K562 (cell line): ENCODE measurements around the gene ELOVL2. TPM values are rescaled to one million over a fixed set of nuclear protein-coding genes. Genes with fewer than 3 reads are reported as not detected.
A peak's percentile ranks its signal among the peaks of the same experiment; 100 is the strongest.

Experiments used
- CSDE1 ChIP-seq, 2 experiments: fragments of 450-650 bp; IDR thresholded peaks; 2 replicates each; pipeline ENCODE4 v1.6.1; 2016; ENCODE audit warnings: mild to moderate bottlenecking in 1 of 2
- DDX20 ChIP-seq: fragments of 450-650 bp; IDR thresholded peaks from 2 replicates; pipeline ENCODE4 v1.6.1; 2016; ENCODE audit warnings: missing genetic modification characterization, low read depth, mild to moderate bottlenecking, missing compliant biosample characterization, moderate library complexity
- E2F6 ChIP-seq, 2 experiments: IDR thresholded peaks; 2 replicates each; pipeline ENCODE4 v1.6.1; 2011; ENCODE audit warnings: borderline replicate concordance in 1 of 2, control low read depth in 1 of 2, low read depth in 1 of 2, low read length in 1 of 2, mild to moderate bottlenecking in 1 of 2, mixed read lengths in 1 of 2, moderate library complexity in 1 of 2; ENCODE audit not compliant: insufficient read depth in 1 of 2, insufficient read length in 1 of 2, poor library complexity in 1 of 2, severe bottlenecking in 1 of 2; ENCODE audit errors: extremely low read depth in 1 of 2
- FIP1L1 ChIP-seq: fragments of 200-400 bp; formaldehyde crosslinking; IDR thresholded peaks from 2 replicates; pipeline ENCODE4 v1.6.1; 2018; ENCODE audit warnings: mild to moderate bottlenecking, low read depth, low read length; ENCODE audit not compliant: poor library complexity, severe bottlenecking
- GATAD2A ChIP-seq: fragments of 450-650 bp; IDR thresholded peaks from 2 replicates; pipeline ENCODE4 v1.6.1; 2017
- GATAD2B ChIP-seq: fragments of 450-650 bp; IDR thresholded peaks from 2 replicates; pipeline ENCODE4 v1.6.1; 2017; ENCODE audit warnings: mild to moderate bottlenecking, borderline replicate concordance
- HIVEP1 ChIP-seq: fragments of 250-450 bp; sonication (Bioruptor Pico); IDR thresholded peaks from 2 replicates; pipeline ENCODE4 v1.4.0; 2020; ENCODE audit warnings: mild to moderate bottlenecking
- KDM5B ChIP-seq: fragments of 200-600 bp; sonication (generic); IDR thresholded peaks from 2 replicates; pipeline ENCODE4 v1.6.1; 2012; ENCODE audit warnings: low read depth, mild to moderate bottlenecking, moderate library complexity, low read length, control low read depth, inconsistent platforms; ENCODE audit not compliant: insufficient replicate concordance
- NUFIP1 ChIP-seq: fragments of 450-650 bp; IDR thresholded peaks from 2 replicates; pipeline ENCODE4 v1.6.1; 2018; ENCODE audit not compliant: partially characterized antibody
- SMARCA4 ChIP-seq: fragments of 450-650 bp; IDR thresholded peaks from 2 replicates; pipeline ENCODE4 v1.6.1; 2016
- TBL1XR1 ChIP-seq, 2 experiments: IDR thresholded peaks; 2 replicates each; pipeline ENCODE4 v1.6.1; 2012; ENCODE audit warnings: improper control_type of control experiment in 2 of 2, low read length in 2 of 2, mild to moderate bottlenecking in 1 of 2
- ZNF274 ChIP-seq: IDR thresholded peaks from 2 replicates; pipeline ENCODE4 v1.6.1; 2011; ENCODE audit warnings: low read depth, mild to moderate bottlenecking, low read length, moderate library complexity, borderline replicate concordance
- polyA plus RNA-seq, 8 experiments: library from polyadenylated mRNA; depleted of rRNA in 4 of 8; stranded (reverse) in 5 of 8; unstranded in 3 of 8; fragments of >200 nt; fragmentation: Nextera tagmentation in 2 of 8; fragmentation: Illumina TruSeq in 1 of 8; extraction: Ambion mirVana in 2 of 8; extraction: Trizol in 1 of 8; gene quantifications; 2 replicates each; pipeline versions ENCODE4 v1.2.1 to v1.2.3, GENCODE V29; 2011 to 2014; ENCODE audit warnings: inconsistent platforms in 1 of 8, missing spikeins in 1 of 8
- total RNA-seq, 7 experiments: library from RNA; depleted of rRNA in 6 of 7; stranded (reverse); fragments of >200 nt in 6 of 7; fragmentation: Illumina TruSeq in 2 of 7; extraction: Trizol in 2 of 7; gene quantifications; 2 replicates each; pipeline versions ENCODE4 v1.2.1 to v1.2.3, GENCODE V29; 2011 to 2021; ENCODE audit warnings: low replicate concordance in 1 of 7
- TF ChIP-seq, protein P1 (sequence below): fragments of 450-650 bp; IDR thresholded peaks from 2 replicates; pipeline ENCODE4 v1.6.1; 2016; ENCODE audit warnings: mild to moderate bottlenecking
- TF ChIP-seq, protein P2 (sequence below): fragments of 250-450 bp; sonication (Bioruptor Pico); IDR thresholded peaks from 2 replicates; pipeline ENCODE4 v1.4.0; 2020; ENCODE audit warnings: borderline replicate concordance

Gene ELOVL2
- total and polyA plus RNA-seq, 9 of the 15 experiments (the other 6 are each of a cell fraction or from before 2014, with no cell fraction given): 0.05 to 0.96 (median 0.31) TPM

DNA sequence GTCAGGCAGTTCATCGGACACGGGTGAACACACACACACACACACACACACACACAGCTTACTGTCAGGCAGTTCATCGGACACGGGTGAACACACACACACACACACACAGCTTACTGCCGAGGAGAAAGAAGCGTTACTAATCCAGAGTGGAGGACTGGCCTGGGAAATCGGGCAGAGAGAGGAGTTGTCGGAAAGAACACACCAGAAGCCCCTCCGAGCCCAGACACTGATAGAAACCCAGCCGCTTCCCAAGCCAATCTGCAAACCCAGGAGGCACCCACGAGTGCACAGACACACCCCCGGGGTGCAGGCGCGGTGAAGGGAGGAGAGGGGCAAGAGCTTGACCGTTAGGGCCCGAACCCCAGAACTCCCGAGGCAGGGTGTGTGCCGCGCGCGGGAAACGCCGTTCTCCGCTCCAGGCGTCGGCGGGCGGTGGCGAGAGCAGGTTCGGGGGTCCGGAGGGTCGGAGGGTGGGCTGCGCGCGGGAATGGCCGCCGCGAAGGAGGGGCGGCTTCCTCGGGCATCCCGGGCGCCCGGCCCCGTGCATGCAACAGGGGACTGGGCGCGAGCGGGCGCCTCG lies 636 bp downstream of the ELOVL2 start (continued):
- TF ChIP-seq, protein P1, sequence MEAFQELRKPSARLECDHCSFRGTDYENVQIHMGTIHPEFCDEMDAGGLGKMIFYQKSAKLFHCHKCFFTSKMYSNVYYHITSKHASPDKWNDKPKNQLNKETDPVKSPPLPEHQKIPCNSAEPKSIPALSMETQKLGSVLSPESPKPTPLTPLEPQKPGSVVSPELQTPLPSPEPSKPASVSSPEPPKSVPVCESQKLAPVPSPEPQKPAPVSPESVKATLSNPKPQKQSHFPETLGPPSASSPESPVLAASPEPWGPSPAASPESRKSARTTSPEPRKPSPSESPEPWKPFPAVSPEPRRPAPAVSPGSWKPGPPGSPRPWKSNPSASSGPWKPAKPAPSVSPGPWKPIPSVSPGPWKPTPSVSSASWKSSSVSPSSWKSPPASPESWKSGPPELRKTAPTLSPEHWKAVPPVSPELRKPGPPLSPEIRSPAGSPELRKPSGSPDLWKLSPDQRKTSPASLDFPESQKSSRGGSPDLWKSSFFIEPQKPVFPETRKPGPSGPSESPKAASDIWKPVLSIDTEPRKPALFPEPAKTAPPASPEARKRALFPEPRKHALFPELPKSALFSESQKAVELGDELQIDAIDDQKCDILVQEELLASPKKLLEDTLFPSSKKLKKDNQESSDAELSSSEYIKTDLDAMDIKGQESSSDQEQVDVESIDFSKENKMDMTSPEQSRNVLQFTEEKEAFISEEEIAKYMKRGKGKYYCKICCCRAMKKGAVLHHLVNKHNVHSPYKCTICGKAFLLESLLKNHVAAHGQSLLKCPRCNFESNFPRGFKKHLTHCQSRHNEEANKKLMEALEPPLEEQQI: no peak
- TF ChIP-seq, protein P2, sequence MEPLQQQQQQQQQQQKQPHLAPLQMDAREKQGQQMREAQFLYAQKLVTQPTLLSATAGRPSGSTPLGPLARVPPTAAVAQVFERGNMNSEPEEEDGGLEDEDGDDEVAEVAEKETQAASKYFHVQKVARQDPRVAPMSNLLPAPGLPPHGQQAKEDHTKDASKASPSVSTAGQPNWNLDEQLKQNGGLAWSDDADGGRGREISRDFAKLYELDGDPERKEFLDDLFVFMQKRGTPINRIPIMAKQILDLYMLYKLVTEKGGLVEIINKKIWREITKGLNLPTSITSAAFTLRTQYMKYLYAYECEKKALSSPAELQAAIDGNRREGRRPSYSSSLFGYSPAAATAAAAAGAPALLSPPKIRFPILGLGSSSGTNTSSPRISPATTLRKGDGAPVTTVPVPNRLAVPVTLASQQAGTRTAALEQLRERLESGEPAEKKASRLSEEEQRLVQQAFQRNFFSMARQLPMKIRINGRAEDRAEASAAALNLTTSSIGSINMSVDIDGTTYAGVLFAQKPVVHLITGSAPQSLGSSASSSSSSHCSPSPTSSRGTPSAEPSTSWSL: no peak
- TF ChIP-seq GATAD2A: no peak
- no peak for TF ChIP-seq SMARCA4
- TF ChIP-seq NUFIP1: no peak
- TF ChIP-seq GATAD2B: no peak
- no peak for TF ChIP-seq CSDE1 (IDR thresholded peaks at IDR 0.05)
- TF ChIP-seq HIVEP1 (CRISPR knock-in tag): no peak
- TF ChIP-seq KDM5B: peak; percentile 22
- peak in 1 of 2 experiments; percentile 28 for TF ChIP-seq E2F6 (IDR thresholded peaks at IDR 0.05; ENCODE audit: borderline replicate concordance in 1 of 2, extremely low read depth in 1 of 2, insufficient read depth in 1 of 2, insufficient read length in 1 of 2, low read depth in 1 of 2, low read length in 1 of 2, poor library complexity in 1 of 2, severe bottlenecking in 1 of 2)
- 0 out of 4 replicates have a peak, but pooled peaks of 1 of the 2 experiments have one; percentile 24 for TF ChIP-seq TBL1XR1 (IDR thresholded peaks at IDR 0.05; ENCODE audit: low read length in 2 of 2)
- TF ChIP-seq ZNF274: no peak
- TF ChIP-seq FIP1L1: no peak
- TF ChIP-seq DDX20 (tag): no peak
- TF ChIP-seq, all 486 proteins: peak for 5
